GM15510 (cell line): ENCODE data around the gene RHOB.

Source experiments
- POLR2A ChIP-seq: IDR thresholded peaks from 3 replicates; pipeline ENCODE4 v1.6.1; 2011; ENCODE audit warnings: borderline replicate concordance; ENCODE audit not compliant: insufficient read length; ENCODE audit errors: extremely low read depth

RHOB gene

GRCh38 chr2:20419007-20419576 is 27.8 kb upstream of the RHOB start:
- no peak for TF ChIP-seq POLR2A

- TF ChIP-seq POLR2A, result no peak
These were observed 27.1 kb upstream of the RHOB start for GRCh38 chr2:20419752-20420151.

- TF ChIP-seq POLR2A, result no peak
These were observed 25.4 kb upstream of the RHOB start for GRCh38 chr2:20421336-20421987.

- no peak for TF ChIP-seq POLR2A
These were observed 24.9 kb upstream of the RHOB start for GRCh38 chr2:20421988-20422370.

GRCh38 chr2:20422402-20423271 is 24.2 kb upstream of the RHOB start:
- no peak for TF ChIP-seq POLR2A

GRCh38 chr2:20423359-20423758 is 23.5 kb upstream of the RHOB start:
- TF ChIP-seq POLR2A, result no peak

GRCh38 chr2:20423847-20424246 is 23.0 kb upstream of the RHOB start:
- TF ChIP-seq POLR2A, result no peak

- TF ChIP-seq POLR2A, result no peak
These were observed 22.3 kb upstream of the RHOB start for GRCh38 chr2:20424300-20425290.

GRCh38 chr2:20425371-20425881 is 21.4 kb upstream of the RHOB start:
- no peak for TF ChIP-seq POLR2A

- TF ChIP-seq POLR2A, result no peak
These were observed 21.0 kb upstream of the RHOB start for GRCh38 chr2:20425884-20426283.

GRCh38 chr2:20427931-20428526 is 18.8 kb upstream of the RHOB start:
- no peak for TF ChIP-seq POLR2A

GRCh38 chr2:20428717-20429490 is 18.0 kb upstream of the RHOB start:
- TF ChIP-seq POLR2A, result no peak

- no peak for TF ChIP-seq POLR2A
These were observed 17.3 kb upstream of the RHOB start for GRCh38 chr2:20429528-20429927.
